ENCODE data around the gene SLC9A2.

SLC9A2 gene

DNA sequence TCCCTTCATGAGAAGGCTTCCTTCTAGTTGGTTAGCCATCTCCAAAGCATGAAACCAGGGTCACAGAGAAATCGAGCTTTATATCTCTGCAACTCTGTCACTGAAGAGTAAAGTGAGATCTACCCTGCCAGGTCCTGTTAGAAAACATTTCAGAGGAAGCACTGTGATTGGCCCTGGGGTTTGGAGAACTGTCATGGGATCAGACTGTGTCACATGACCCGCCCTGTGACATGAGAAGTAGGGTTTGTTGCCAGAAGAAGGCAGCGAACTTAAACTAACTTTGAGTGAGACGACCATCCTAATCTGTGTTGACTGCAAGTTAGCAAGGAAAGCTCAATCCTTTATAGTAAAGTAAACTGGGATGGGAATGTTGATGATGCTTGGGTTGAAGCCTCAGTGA lies 55.5 kb downstream of the SLC9A2 start:
- no peak for DNase-seq (ENCODE audit: low spot score)

DNA sequence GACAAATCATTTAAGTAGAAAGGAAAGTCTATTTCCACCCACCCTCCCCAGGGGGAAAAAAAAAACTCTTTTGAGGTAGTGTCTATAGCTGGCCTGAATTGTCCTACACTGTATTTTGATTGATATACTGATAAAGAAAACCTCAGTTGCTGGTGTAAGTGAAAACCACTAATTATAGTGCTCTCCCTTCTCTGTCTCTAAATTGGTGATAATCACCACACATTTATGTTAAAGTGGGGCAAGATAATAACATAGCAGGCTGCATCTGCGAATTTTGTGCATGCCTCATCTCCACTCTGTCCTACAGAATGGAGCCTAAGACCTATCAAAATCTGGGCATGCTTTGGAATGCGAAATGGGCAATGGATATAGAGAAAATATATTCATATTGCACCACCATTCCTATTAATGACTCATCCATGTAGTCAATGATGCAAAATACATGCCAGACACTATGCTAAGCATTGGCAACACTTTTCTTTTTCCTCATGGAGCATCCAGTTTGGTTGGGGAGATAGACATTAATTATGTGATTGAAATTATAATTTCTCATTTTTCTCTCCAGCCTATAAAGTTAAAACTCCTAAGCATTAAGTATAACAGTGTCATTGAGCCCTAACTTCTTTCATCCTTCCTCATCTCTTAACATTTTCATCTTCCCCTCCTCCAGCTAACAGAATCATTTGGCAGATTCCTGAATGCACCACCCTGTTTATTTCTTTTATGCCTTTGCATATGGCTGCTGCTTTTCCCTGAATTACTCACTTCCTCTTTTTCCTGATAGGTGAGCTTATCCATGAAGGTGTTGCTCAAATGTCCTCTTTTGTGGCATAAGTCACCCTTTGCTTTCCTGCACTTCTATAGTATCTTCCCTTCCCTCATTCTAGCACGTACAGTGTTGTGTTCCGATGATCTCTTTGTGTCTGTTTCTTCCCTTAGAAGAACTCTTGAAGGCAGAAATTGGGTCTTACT lies 58.2 kb downstream of the SLC9A2 start:
- DNase-seq (ENCODE audit: low spot score) = no peak

DNA sequence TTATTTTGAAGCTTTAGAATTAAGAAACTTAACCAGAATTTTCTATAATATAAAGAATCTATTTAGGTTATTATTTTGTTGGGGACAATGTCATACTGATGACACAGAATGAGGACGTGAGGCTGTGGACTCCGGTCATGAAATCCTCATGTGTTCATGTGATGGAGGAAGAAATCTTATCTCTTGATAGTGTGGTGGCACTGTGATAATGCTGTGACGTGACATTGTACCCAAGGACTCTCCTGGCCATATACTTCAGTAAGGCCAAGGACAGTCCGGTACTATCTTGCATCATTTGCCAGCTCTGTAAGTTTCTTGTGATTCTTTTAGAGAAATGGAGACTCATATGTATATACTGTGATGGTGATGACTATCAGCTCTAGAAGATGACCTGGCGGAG lies 59.1 kb downstream of the SLC9A2 start:
- DNase-seq (ENCODE audit: low spot score) = no peak

DNA sequence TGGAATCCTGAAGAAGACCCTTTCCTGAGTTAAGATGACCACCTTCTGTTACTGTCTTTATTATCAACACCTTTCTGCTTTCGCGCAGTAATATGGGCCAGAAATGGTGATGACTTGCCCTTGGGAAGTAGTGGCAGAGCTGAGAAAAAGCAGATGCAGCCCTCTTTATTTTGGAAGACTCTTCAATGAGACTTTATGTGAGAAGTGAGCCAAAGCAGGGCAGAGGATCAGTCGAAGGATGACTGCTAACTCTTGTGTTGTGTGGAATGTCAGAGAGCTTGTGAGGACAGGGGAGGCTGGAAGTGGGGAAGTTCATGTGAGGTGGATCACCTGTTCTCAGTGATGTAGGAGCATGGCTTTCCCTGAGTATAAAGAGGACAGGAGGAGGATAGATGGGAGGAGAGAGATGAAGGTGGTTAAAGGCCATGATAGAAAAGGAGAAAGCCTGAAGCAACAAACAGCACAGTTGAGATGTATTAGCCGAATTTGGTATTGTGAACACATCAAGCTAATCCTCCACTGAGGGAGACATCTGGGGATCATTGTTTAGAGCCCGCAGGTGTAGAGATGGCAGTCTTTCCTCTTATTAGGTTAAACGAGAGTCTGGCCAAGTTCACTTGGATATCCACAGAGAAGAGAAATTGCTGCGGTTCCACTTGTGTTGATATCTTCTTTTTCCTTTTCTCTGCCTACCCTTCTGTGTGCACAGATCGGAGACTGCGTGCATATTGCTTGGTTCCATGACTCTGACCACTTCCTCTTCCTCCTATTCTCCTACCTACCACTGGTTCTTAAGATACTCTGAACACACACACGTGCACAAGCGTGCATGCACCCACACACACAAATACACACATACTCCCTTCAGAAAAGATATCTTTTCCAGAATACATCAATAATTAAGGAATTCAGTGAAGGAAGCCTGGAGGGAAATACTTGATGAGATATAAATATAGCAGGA lies 67.4 kb downstream of the SLC9A2 start:
- no peak for DNase-seq (ENCODE audit: low spot score)

DNA sequence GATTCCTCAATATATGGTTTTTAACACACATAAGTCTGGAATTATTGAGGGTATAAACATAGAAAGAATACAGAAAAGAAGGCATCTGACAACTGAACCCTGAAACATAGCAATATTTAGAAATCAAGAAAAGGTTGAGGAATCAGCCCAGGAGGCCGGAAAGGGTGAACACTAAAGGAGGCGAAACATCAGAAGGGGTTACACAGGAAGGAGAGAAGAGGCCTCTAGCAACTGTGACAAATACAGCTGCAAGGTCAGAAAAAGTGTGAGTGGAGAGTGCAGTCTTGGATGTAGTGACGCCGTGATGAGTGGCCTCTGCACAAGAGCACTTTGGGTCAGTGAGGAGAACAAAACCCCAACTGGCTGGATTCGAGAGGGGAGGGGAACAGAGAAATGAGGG lies 70.7 kb downstream of the SLC9A2 start:
- no peak for DNase-seq (ENCODE audit: low spot score)

DNA sequence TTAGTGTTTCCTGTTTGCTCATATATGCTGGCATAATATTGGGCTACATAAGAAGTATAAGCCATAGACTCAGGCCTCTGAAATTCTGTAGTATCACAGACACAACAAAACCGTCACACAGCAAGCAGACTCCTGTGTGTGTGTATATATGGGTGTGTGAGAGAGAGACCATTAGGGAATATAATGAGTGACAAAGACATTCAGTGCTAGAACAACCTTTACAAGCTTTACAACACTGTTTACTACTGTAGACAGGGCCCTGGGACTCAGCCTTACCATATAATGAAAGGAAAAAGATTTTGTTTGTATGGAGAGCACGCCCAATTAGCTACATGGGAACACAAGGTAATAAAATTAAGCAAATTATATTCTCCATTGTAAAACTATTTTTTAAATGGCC lies 77.1 kb downstream of the SLC9A2 start:
- DNase-seq (ENCODE audit: low spot score) = no peak

DNA sequence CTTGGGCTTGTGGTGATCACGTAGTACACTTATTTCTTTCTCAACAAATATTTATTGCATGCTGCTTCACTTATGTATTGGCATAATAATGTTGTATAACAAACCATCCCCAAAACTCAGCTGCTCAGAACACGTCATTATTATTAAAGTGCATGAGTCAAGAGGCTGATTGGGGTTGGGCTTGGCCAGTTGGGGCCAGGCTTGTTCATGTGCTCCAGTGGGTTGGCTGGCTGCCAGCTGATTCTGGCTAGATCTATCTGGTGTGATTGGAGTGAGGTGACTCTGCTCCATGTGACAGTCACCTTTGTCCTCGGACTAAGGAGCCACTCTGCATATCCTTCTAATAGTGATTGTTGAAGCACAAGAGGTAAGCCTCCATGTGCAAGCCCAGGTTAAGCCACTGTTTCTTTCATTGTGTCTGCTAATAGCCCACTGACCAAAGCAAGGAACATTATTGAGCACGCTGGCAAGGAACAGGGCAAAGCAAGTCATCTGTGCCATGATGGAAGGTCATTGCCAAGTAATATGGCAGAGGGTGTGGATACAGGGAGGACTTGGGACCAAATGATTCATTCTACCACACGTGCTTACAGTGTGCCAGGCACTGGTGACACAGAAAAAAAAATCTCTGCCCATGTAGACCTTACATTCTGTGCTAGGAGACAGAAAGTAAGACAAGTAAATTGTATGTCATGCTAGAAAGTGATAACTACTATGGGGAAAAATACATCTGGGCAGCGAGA lies 79.2 kb downstream of the SLC9A2 start:
- no peak for DNase-seq (ENCODE audit: low spot score)

DNA sequence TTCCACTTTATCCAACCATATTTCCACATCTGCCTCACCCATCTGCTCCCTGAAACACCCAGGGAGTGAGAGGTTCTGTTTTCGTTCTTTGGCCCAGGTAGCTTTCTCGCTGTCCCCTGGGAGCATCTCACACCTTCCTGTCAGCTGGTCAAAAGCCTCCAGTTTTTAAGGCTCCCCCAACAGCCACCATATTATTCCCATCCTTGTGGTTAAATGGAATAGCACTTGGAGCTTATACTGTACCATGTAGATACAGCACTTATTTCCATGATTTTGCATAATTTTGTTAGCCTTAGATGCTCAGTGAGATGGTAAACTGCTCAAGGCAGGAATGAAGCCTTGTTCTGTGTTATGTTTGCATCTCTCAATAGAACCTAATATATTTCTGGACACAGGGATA lies 84.0 kb downstream of the SLC9A2 start:
- DNase-seq (ENCODE audit: low spot score) = no peak

DNA sequence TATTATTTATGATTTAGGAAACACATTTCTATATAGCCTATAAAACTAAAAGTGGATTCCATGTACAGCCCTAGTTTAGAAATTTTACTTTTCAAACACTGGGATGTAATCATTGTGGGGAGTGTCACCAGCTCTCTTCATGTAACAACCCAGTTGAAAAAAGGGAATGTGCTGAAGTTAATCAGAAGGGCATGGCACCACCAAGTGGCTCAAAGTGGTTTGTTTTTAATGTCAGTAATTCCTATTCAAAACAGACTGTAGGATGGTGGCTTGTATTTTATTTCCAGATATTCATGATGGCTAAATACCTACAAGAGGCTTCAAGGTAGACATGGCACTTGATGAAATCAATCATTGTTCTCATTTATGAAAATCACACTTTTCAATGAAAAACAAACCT lies 84.4 kb downstream of the SLC9A2 start:
- no peak for DNase-seq (ENCODE audit: low spot score)

DNA sequence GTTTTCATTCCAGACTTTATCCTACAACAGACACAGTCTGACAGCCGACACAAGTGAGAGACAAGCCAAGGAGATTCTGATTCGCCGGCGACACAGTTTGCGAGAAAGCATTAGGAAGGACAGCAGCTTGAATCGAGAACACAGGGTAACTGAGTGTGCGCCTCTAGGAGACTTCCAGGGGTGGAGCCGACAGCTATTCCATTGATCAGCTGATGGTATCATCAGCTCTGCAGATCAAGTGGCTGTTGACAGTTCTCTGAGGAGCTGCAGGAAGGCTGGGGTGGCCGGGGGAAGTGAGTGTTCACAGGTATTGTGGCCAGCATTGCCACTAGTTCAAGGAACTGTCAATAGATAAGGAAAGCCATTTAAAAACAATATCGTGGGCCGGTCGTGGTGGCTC lies 85.2 kb downstream of the SLC9A2 start:
- DNase-seq (ENCODE audit: low spot score) = no peak

DNA sequence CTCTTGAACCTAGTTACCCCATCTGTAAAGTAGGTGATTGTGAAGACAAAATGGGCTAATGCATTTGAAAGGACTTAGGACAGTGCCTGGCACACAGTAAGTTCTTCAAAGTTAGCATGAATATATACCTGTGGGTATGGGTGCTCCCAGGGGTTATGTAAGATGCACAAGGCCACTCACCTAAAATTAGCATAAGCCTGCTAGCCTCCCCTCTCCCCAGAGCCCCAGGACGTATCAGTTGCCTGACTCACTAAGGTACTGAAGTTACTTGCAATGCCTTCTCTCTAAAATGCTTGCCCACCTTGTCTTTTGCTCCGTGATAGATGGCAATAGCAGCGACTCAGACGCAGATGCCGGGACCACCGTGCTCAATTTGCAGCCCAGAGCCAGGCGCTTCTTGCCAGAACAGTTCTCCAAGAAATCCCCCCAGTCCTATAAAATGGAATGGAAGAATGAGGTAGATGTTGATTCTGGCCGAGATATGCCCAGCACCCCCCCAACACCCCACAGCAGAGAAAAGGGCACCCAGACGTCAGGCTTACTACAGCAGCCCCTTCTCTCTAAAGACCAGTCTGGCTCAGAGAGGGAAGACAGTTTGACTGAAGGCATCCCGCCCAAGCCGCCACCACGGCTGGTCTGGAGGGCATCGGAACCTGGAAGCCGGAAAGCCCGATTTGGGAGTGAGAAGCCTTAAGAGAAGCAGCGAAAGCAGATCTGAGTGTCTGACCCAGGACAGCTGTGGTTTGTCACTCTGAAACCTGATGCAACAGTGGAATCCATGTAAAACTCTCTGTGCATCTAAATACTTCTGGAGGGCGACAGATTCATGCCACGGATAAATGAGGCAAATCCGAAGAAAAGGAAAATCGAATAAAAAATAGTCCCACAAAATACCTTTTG lies 88.7 kb downstream of the SLC9A2 start:
- DNase-seq (ENCODE audit: low spot score) = no peak

DNA sequence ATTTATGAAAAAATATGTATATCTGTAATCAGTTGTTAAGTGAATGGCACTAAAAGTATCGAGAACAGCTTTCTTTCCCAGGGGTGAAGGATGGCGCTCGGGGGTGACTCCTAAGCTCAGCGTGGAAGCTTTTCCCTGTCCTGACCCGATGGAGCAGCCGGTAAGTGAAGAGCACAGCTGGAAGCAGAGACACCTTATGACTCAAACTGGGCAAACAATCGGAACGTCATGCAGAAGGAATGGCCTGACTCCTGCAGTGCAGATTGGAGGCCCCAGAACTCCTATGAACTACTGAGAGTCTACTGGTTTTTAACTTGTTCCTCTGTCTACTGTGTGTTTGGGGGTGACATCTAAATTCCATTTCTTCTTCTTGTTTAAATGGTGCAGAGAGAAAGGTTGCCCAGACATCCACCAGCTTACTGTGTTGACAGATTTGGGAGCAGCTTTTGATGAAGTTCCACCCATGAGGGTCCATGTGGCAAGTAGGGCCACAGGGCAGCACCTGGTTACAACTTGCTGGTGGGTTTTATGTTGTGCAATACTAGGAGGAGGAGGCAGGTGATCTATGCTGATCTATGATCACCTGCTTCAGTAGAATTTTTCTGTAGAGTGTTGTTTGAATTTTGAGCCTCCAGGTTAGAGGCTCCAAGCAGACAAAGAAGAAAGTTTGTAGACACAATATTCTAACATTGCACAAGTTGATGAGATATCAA lies 89.7 kb downstream of the SLC9A2 start:
- no peak for DNase-seq (ENCODE audit: low spot score)

DNA sequence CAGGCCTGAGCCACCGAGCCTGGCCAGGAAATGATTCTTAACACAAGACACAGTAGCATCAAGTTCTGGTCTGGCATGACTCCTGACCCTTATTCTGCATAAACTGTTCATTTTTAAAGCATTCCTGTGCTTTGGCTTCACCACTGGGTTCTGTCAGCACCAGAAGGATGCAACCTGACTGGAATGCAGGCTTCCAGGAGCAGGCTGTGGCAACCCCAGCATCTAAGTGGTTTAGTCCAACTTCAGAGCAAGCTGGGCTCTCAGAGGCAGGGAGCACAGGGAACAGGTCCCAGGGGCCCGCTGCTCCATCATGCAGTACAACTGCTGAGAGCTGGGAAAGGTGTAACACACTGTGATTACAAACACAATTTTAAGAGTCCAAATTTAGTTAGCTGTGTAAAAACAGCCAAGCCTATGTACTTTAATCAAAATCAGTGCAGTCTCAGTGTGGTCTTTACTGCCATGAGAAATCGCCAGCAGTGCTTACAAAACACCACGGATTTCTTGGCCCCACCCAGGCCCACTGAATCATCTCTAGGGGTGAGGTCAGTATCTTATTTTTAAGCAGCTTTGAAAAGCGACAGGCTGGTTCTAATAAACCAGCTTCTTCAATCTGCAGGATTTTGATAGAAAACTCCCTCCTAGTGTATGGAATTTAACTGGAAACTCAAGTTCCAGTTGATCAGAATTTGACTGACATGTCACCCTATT lies 98.1 kb downstream of the SLC9A2 start:
- DNase-seq (ENCODE audit: low spot score) = no peak

DNA sequence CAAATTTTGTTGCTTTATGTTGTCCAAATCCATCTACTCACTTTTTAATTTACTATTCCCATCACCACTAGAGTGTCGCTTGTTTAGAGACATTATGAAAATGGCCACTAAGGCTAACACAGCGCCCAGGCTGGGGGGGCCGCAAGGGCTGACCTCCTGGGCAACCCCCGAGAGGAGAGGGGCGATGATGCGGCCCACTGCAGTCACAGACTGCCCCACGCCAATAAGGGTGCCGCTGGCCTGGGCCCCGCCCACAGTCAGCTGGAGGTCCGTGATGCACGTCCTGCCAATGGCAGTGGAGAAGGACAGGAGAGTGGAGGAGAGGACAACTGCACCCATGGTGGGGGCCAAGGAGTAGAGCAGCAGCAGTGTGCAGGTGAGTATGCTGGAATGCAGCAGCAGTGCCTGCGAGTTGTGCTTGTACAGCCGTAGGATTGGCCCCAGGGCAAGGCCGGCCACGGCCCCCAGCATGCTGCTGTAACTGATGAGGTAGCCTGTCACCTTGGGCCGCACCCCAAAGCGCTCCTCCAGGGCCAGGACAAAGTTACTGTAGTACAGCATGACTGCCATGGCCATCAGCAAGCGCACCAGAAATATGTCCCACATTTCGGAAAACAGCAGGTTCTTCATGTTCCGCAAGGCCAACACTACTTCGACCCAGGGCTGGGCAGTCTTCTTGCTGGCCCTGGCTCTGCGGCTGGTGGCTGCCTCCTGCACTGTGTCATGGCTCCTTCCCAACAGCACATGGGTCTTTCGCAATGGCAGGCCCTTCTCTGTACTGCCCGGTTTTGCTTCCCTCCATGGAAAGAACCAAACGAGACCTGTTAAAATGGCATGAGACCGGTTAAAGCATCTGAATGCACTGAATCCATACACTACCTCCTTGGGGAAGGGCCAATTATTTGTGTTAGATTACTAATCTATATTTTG lies 99.3 kb downstream of the SLC9A2 start:
- no peak for DNase-seq (ENCODE audit: low spot score)

DNA sequence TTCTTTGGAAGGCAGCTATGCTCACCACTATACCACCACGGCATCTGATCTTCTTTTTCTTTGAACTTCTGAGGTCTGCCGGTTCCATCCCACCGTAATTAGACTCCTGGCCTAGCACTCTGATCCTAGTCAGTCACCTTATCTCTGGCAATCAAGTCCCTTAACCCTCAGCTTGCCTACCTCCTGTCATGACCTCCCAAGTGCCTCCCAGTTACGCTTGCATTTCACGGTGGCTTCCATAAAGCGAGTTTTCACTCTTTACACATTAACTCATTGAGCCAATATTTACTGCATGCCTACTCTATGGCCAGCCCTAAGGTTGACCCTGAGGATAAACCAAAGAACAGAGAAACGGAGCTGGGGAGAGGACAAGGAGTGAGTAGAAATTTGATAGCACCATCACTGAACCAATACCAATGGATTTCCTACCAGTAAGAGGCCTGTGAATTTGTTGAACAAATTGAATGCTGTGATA lies 104.7 kb downstream of the SLC9A2 start:
- no peak for DNase-seq (ENCODE audit: low spot score)

DNA sequence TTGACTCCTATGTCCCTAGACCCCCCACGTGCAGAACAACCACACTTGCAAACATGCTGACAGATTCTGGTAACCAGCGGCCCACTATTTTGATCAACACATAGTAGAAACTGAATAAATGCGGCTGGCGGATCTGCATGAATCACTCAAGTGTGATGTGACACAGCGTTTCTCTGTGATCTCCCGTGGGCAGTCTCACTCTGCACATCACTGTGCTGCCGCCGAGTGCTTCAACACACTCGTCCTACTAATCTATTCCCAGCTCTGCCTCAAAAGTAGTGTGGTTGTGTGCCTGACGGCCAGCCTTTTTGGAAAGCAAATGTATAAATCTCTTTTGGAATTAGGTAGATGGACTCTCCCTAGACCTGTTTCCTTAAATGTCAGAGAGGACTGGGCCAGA lies 105.2 kb downstream of the SLC9A2 start:
- no peak for DNase-seq (ENCODE audit: low spot score)

DNA sequence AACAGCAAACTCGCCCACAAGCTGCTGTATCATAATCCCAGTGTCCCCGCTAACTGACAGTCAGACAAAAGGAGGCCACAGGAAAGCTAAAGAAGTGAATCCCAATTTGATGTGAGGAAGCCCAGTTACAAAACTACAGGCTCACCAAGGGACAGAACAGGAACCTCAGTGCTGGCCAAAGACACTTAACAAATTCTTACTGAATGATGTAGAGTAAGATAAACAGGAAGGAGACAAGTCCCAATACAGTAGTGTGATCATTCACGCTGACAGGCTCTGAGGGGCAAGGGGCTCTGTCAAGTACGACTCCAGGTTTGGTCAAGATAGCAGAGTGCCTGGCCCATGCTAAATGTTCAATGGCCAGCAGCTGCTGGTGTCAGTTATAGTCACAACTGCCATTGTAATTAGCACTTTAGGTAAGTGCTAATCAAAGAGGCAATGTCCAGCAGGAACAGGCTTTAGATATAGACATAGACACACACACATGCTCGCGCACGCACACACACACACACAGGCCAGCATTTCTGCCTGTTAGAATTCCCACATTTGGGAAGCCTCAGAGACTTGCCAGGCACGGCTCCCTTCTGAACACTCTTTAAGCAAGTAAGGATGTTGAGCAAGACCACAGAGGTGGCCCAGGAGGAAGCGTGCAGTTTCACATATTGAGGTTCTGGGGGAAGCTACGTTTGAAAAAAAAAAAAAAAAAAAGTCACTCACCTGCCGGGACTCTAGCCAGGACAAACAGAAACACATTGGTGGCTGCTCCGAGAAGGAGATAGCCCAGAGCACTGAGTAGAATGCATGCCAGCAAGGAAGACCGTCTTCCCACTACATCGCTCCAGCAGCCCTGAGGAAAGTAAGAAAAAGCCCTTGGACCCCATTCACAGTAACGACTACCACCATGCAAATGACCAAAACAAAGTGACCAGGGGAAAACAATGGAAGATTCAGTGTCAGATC lies 107.1 kb downstream of the SLC9A2 start:
- DNase-seq (ENCODE audit: low spot score) = no peak
